Endothelial cell of umbilical vein (primary cell): ENCODE data around the gene KRT31. TPM values are rescaled to one million over a fixed set of nuclear protein-coding genes. Genes with fewer than 3 reads are reported as not detected.
"Not testable (repeated sequence)": the region's sequence is repeated elsewhere in the genome, so short reads cannot be mapped to it uniquely, and the experiment has no call there.

ENCODE experiments used
- BruUV-seq: library from RNA; stranded (reverse); fragments of 400-500 nt; replicated peaks from 2 replicates; lab custom pipeline; 2021; lab: Mats Ljungman, UMichigan
- CTCF ChIA-PET: fragments of 300-600, 350-600 bp; sonication (Branson Sonifier 250); formaldehyde crosslinking; loops from one replicate; lab custom pipeline; 2021; ENCODE audit warnings: antibody characterized with exemption, inconsistent platforms; lab: Charles Lee
- POLR2A ChIA-PET: fragments of 300-600, 350-600 bp; sonication (Branson Sonifier 250); formaldehyde crosslinking; loops from one replicate; lab custom pipeline; 2021; ENCODE audit warnings: antibody characterized with exemption, inconsistent platforms; lab: Charles Lee
- DNase-seq: peaks from one replicate; pipeline ENCODE4 v3.0.0-alpha.2; 2011; ENCODE audit warnings: low read depth, low spot score
- FAIRE-seq: peaks from 2 replicates; lab custom pipeline; 2011; peaks lifted over from hg19 to GRCh38; lab: Jason Lieb, UNC
- H2AFZ ChIP-seq: 2 replicates; pipeline ENCODE4 v1.6.0; 2012; ENCODE audit warnings: low read depth, low read length, control low read depth, inconsistent platforms
- H3K27ac ChIP-seq: 2 replicates; pipeline ENCODE4 v1.5.1; 2011; ENCODE audit warnings: low read depth, mild to moderate bottlenecking, control low read depth, low read length, moderate library complexity; ENCODE audit not compliant: insufficient read depth
- H3K27me3 ChIP-seq, 2 experiments: 2 replicates each; pipeline versions ENCODE4 v1.6.0 to v1.6.1; 2011; ENCODE audit warnings: low read length in 2 of 2, mixed read lengths in 1 of 2; ENCODE audit not compliant: control insufficient read depth in 2 of 2, insufficient read depth in 2 of 2
- H3K36me3 ChIP-seq, 2 experiments: 2 replicates in 1 of 2; 3 replicates in 1 of 2; pipeline ENCODE4 v1.5.1; 2011; ENCODE audit warnings: low read length in 2 of 2, mild to moderate bottlenecking in 1 of 2, moderate library complexity in 1 of 2; ENCODE audit not compliant: control insufficient read depth in 2 of 2, insufficient read depth in 2 of 2; ENCODE audit errors: extremely low read depth in 1 of 2
- H3K4me1 ChIP-seq: 3 replicates; pipeline ENCODE4 v1.5.1; 2011; ENCODE audit warnings: mild to moderate bottlenecking, low read length; ENCODE audit not compliant: control insufficient read depth, insufficient read depth; ENCODE audit errors: extremely low read depth
- H3K4me2 ChIP-seq: 2 replicates; pipeline ENCODE4 v1.6.1; 2011; ENCODE audit warnings: low read length, control low read depth, mixed read lengths; ENCODE audit not compliant: insufficient read depth
- H3K4me3 ChIP-seq, 3 experiments: fragments of 200-600 bp in 1 of 3; sonication (generic), shearing (Covaris generic) in 1 of 3; replicated peaks in 1 of 3; 2 replicates each; pipeline ENCODE4 v1.5.1; 2011 to 2016; ENCODE audit warnings: control low read depth in 3 of 3, low read length in 3 of 3, mild to moderate bottlenecking in 2 of 3, inconsistent platforms in 1 of 3, low read depth in 1 of 3, moderate library complexity in 1 of 3; ENCODE audit not compliant: insufficient read depth in 1 of 3
- H3K79me2 ChIP-seq: 2 replicates; pipeline ENCODE4 v1.6.0; 2012; ENCODE audit warnings: low read length, inconsistent platforms; ENCODE audit not compliant: control insufficient read depth, insufficient read depth
- H3K9ac ChIP-seq: replicated peaks from 2 replicates; pipeline ENCODE3; 2011; ENCODE audit warnings: low read length, control low read depth; ENCODE audit not compliant: insufficient read depth; ENCODE audit errors: extremely low read depth
- H3K9me1 ChIP-seq: replicated peaks from 3 replicates; pipeline ENCODE4 v1.6.0; 2011; ENCODE audit warnings: mild to moderate bottlenecking, low read length; ENCODE audit not compliant: control insufficient read depth, insufficient read depth; ENCODE audit errors: extremely low read depth
- H3K9me3 ChIP-seq: replicated peaks from 2 replicates; pipeline ENCODE4 v1.5.1; 2012; ENCODE audit warnings: low read length, inconsistent platforms; ENCODE audit not compliant: control insufficient read depth, insufficient read depth
- H4K20me1 ChIP-seq: replicated peaks from 2 replicates; pipeline ENCODE3; 2011; ENCODE audit warnings: mild to moderate bottlenecking, low read length; ENCODE audit not compliant: control insufficient read depth, insufficient read depth; ENCODE audit errors: extremely low read depth
- FOS ChIP-seq: IDR thresholded peaks from 2 replicates; pipeline ENCODE4 v1.6.1; 2011; ENCODE audit warnings: mild to moderate bottlenecking, low read length, moderate library complexity, borderline replicate concordance; ENCODE audit not compliant: insufficient read depth
- GATA2 ChIP-seq: IDR thresholded peaks from 2 replicates; pipeline ENCODE4 v1.7.0; 2011; ENCODE audit warnings: low read depth, mild to moderate bottlenecking, moderate library complexity, mixed read lengths, low read length; ENCODE audit not compliant: insufficient read length, insufficient read depth
- JUN ChIP-seq: IDR thresholded peaks from 2 replicates; pipeline ENCODE4 v1.6.1; 2011; ENCODE audit warnings: borderline replicate concordance, low read depth; ENCODE audit not compliant: insufficient read length, insufficient read depth
- MAX ChIP-seq: IDR thresholded peaks from 2 replicates; pipeline ENCODE4 v1.6.1; 2011; ENCODE audit not compliant: insufficient read depth, insufficient read length
- MYC ChIP-seq: IDR thresholded peaks from one replicate; pipeline ENCODE4 v1.6.1; 2011; ENCODE audit warnings: mild to moderate bottlenecking, low read depth, low read length
- POLR2AphosphoS5 ChIP-seq: IDR thresholded peaks from 2 replicates; pipeline ENCODE4 v1.6.1; 2012; ENCODE audit warnings: low read depth, mild to moderate bottlenecking, control low read depth, low read length, moderate library complexity; ENCODE audit not compliant: insufficient read depth
- dilution Hi-C: fragments of 300-500 bp; cut with MboI; formaldehyde crosslinking; loops from one replicate; pipeline ENCODE4 v1.15.0; 2019; ENCODE audit warnings: low sequenced_read_pairs; ENCODE audit not compliant: extremely low pct_ligation_motif_present
- intact Hi-C: fragments of 100-400 bp; cut with micrococcal nuclease; formaldehyde crosslinking; loops from one replicate; pipeline ENCODE4 v1.10.0; 2022
- polyA plus RNA-seq, 4 experiments: library from polyadenylated mRNA; depleted of rRNA in 3 of 4; stranded (reverse) in 3 of 4; unstranded in 1 of 4; fragments of >200 nt; gene quantifications; 2 replicates each; pipeline versions ENCODE4 v1.2.1 to v1.2.3, GENCODE V29; 2011 to 2012; ENCODE audit warnings: missing spikeins in 1 of 4
- total RNA-seq: library from RNA; stranded (reverse); gene quantifications from 2 replicates; pipeline ENCODE4 v1.2.3, GENCODE V29; 2021

Gene KRT31
- total and polyA plus RNA-seq, 2 donors (not counting 3 experiments of a cell fraction or from before 2014, with no cell fraction given): not detected

GRCh38 chr17:41428591-41429291 lies 31.3 kb upstream of the KRT31 start:
- BruUV-seq: no TSS peak
- dilution Hi-C loops: no loop called here
- FAIRE-seq: no peak

DNA sequence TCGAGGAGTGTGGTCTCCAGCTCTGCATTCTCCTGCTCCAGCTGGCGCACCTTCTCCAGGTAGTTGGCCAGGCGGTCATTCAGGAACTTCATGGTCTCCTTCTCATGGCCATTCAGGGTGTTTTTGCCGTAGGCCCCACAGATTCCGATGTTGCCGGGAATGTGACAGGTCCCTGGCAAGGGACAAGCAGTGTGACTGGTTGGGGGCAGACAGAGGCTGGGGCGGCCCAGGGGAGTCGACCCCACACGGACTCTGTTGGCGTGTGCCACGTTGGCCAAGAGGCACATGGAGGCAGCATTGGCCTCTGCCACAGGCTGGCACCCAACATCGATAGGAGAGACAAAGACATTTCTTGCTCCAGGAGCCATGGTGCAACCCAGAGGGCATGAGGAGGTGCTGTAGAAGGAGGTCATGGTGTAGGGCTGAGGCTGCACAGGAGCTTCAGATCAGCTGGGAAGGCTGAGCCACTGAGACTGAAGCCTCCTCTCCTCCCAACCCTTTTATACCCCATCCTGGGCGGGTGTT lies 26.8 kb upstream of the KRT31 start, which contains the start of gene KRT37:
TSS of gene KRT37 (minus strand) at position 475 of the 525 bp plus-strand sequence. CDS start at position 413, 62 bp downstream.
- no peaks in the 10 kb centered on the region for H3K36me3 ChIP-seq
- TF ChIP-seq MYC (no peak), JUN (no peak), POLR2AphosphoS5 (no peak), MAX (no peak), FOS (no peak)
- dilution Hi-C loops: no loop called here
- no peak within 1 kb of the TSS for H3K27ac ChIP-seq
- DNase-seq (no peak), FAIRE-seq (no peak)
- H3K4me3 ChIP-seq: no peak within 1 kb of the TSS
- BruUV-seq: no TSS peak
- H2AFZ ChIP-seq: no peak within 1 kb of the TSS
- no peak within 1 kb of the TSS for H3K9ac ChIP-seq
- no peaks in the 10 kb centered on the region for H4K20me1 ChIP-seq
- no peak within 1 kb of the TSS for H3K4me2 ChIP-seq
- ChIA-PET POLR2A (no interaction called here), CTCF (no interaction called here)
- no peaks in the 10 kb centered on the region for H3K9me3 ChIP-seq
- no peaks in the 10 kb centered on the region for H3K9me1 ChIP-seq
- intact Hi-C loops: loop anchor here (10.0 kb wide), 1 partner anchor 51 kb away; no protein-coding TSS in a partner anchor
- no peaks in the 10 kb centered on the region for H3K79me2 ChIP-seq
- H3K4me1 ChIP-seq: no peaks in the 10 kb centered on the region
- H3K27me3 ChIP-seq: peaks cover 0 to 2% of the 10 kb centered on the region in 2 experiments

More at GRCh38 chr17:41428591-41429291, 31.3 kb upstream of the KRT31 start:
- H3K9me1 ChIP-seq: no peaks in the 10 kb centered on the region
- H3K27ac ChIP-seq: no peak overlapping the region
- CTCF ChIA-PET: interaction anchor here (0.8 kb wide), 1 partner anchor 120 kb away, joined by 4 read pairs; no protein-coding TSS in a partner anchor
- H3K4me3 ChIP-seq: no peak overlapping the region
- H3K4me1 ChIP-seq: no peaks in the 10 kb centered on the region
- TF ChIP-seq JUN (no peak), GATA2 (no peak)
- no peak overlapping the region for H3K4me2 ChIP-seq
- H3K9me3 ChIP-seq: no peaks in the 10 kb centered on the region
- no peaks in the 10 kb centered on the region for H4K20me1 ChIP-seq
- no peak overlapping the region for H3K9ac ChIP-seq
- POLR2A ChIA-PET: no interaction called here
- H3K36me3 ChIP-seq: no peaks in the 10 kb centered on the region
- peaks cover 0 to 3% of the 10 kb centered on the region in 2 experiments for H3K27me3 ChIP-seq
- no peak for DNase-seq
- H3K79me2 ChIP-seq: no peaks in the 10 kb centered on the region
- H2AFZ ChIP-seq: no peak overlapping the region
- intact Hi-C loops: loop anchor here (10.0 kb wide), 1 partner anchor 46 kb away; no protein-coding TSS in a partner anchor

DNA sequence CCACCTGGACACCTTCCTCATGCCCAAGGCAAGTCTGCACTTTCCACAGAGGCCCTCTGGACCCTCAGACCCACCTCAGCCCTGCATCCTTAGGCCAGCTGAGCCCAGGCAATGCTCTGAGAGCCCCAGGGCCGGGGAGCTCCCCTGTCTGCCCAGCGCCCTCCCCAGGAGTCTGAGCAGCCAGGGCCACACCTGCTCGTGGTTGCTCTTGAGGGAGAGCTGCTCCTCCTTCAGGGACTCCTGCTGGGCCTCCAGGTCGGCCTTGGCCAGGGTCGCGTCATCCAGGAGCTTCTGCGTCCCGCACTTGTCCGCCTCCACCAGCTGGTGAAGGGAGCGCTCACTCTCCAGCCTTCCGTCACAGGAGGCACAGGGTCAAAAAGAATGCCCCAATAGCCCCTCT lies 25.2 kb upstream of the KRT31 start:
- H3K36me3 ChIP-seq, dilution Hi-C loops, H4K20me1 ChIP-seq, H3K4me2 ChIP-seq, H3K4me1 ChIP-seq, H3K27ac ChIP-seq, BruUV-seq, POLR2A ChIA-PET, H3K27me3 ChIP-seq, CTCF ChIA-PET, H3K9me3 ChIP-seq, H3K79me2 ChIP-seq, FAIRE-seq, H2AFZ ChIP-seq, H3K9ac ChIP-seq, H3K9me1 ChIP-seq, H3K4me3 ChIP-seq, DNase-seq: not testable (repeated sequence)
- intact Hi-C loops: loop anchor here (10.0 kb wide), 1 partner anchor 52 kb away; no protein-coding TSS in a partner anchor
